CD14-positive monocyte (primary cell): ENCODE measurements around the gene CYP2W1. TPM values are rescaled to one million over a fixed set of nuclear protein-coding genes. Genes with fewer than 3 reads are reported as not detected.
A peak's percentile ranks its signal among the peaks of the same experiment; 100 is the strongest.

Experiments used
- DNase-seq, 3 donors: peaks; one replicate each; pipeline ENCODE4 v3.0.0-alpha.2; 2011 to 2022
- H2AFZ ChIP-seq: 2 replicates; pipeline ENCODE4 v1.6.0; 2012; ENCODE audit warnings: mild to moderate bottlenecking, low read depth, low read length, inconsistent platforms; ENCODE audit not compliant: insufficient read depth, poor library complexity, severe bottlenecking
- H3K27ac ChIP-seq, 2 donors: 1 replicate in 1 of 2; 2 replicates in 1 of 2; pipeline ENCODE4 v1.5.1; 2012 to 2013; ENCODE audit warnings: low read length in 2 of 2, control low read depth in 1 of 2, inconsistent platforms in 1 of 2, low read depth in 1 of 2, mild to moderate bottlenecking in 1 of 2
- H3K27me3 ChIP-seq, 2 donors: one replicate each; pipeline versions ENCODE4 v1.6.0 to v1.6.1; 2011 to 2013; ENCODE audit warnings: low read length in 2 of 2; ENCODE audit not compliant: control insufficient read depth in 2 of 2, insufficient read depth in 2 of 2
- H3K36me3 ChIP-seq, 2 donors: replicated peaks in 1 of 2; 1 replicate in 1 of 2; 2 replicates in 1 of 2; pipeline versions ENCODE4 v1.5.1 to v1.6.1; 2012 to 2013; ENCODE audit warnings: low read length in 2 of 2, control low read depth in 1 of 2, inconsistent platforms in 1 of 2, mild to moderate bottlenecking in 1 of 2; ENCODE audit not compliant: insufficient read depth in 2 of 2, control insufficient read depth in 1 of 2
- H3K4me1 ChIP-seq, 2 donors: 1 replicate in 1 of 2; 2 replicates in 1 of 2; pipeline versions ENCODE4 v1.5.1 to v1.6.1; 2012 to 2013; ENCODE audit warnings: low read length in 2 of 2, control low read depth in 1 of 2, inconsistent platforms in 1 of 2, mild to moderate bottlenecking in 1 of 2, moderate library complexity in 1 of 2; ENCODE audit not compliant: insufficient read depth in 2 of 2, control insufficient read depth in 1 of 2
- H3K4me2 ChIP-seq: replicated peaks from 2 replicates; pipeline ENCODE3; 2012; ENCODE audit warnings: low read length, moderate library complexity, mild to moderate bottlenecking; ENCODE audit not compliant: poor library complexity, severe bottlenecking; ENCODE audit errors: extremely low read depth
- H3K4me3 ChIP-seq, 3 experiments: fragments of 200-600 bp in 1 of 3; sonication (generic) in 1 of 3; replicated peaks in 1 of 3; 1 replicate in 2 of 3; 2 replicates in 1 of 3; pipeline ENCODE4 v1.5.1; 2011 to 2013; ENCODE audit warnings: low read length in 3 of 3, mild to moderate bottlenecking in 3 of 3, control low read depth in 2 of 3, low read depth in 2 of 3, inconsistent platforms in 1 of 3, moderate library complexity in 1 of 3
- H3K79me2 ChIP-seq: 2 replicates; pipeline ENCODE4 v1.6.0; 2012; ENCODE audit warnings: mild to moderate bottlenecking, control low read depth, inconsistent platforms, low read length, moderate library complexity; ENCODE audit not compliant: insufficient read depth
- H3K9ac ChIP-seq: 2 replicates; pipeline ENCODE4 v1.6.0; 2017; ENCODE audit warnings: low read length, mild to moderate bottlenecking; ENCODE audit not compliant: insufficient read depth, poor library complexity, severe bottlenecking
- H3K9me3 ChIP-seq, 2 donors: replicated peaks in 1 of 2; 1 replicate in 1 of 2; 2 replicates in 1 of 2; pipeline versions ENCODE4 v1.5.1 to v1.6.1; 2012 to 2013; ENCODE audit warnings: low read length in 2 of 2, control low read depth in 1 of 2; ENCODE audit not compliant: control insufficient read depth in 1 of 2, insufficient read depth in 1 of 2
- H4K20me1 ChIP-seq: 2 replicates; pipeline ENCODE4 v1.6.0; 2012; ENCODE audit warnings: mild to moderate bottlenecking, low read length, control low read depth, moderate library complexity; ENCODE audit not compliant: insufficient read depth
- H3K27ac Mint-ChIP-seq, 7 donors: one replicate each; pipeline ENCODE4 v1.8.0; 2020; ENCODE audit warnings: mild to moderate bottlenecking in 7 of 7, mixed read lengths in 7 of 7, moderate library complexity in 6 of 7, inconsistent platforms in 2 of 7
- H3K27me3 Mint-ChIP-seq, 3 donors: one replicate each; pipeline ENCODE4 v1.8.0; 2021 to 2022; ENCODE audit warnings: low read depth in 3 of 3, mild to moderate bottlenecking in 3 of 3, mixed read lengths in 3 of 3, moderate library complexity in 3 of 3, inconsistent platforms in 1 of 3
- H3K36me3 Mint-ChIP-seq, 2 donors: one replicate each; pipeline ENCODE4 v1.8.0; 2020; ENCODE audit warnings: mixed read lengths in 2 of 2, inconsistent platforms in 1 of 2, mild to moderate bottlenecking in 1 of 2
- H3K4me1 Mint-ChIP-seq: one replicate; pipeline ENCODE4 v1.8.0; 2020; ENCODE audit warnings: mild to moderate bottlenecking, mixed read lengths
- H3K4me3 Mint-ChIP-seq, 2 donors: one replicate each; pipeline ENCODE4 v1.8.0; 2020; ENCODE audit warnings: mild to moderate bottlenecking in 2 of 2, mixed read lengths in 2 of 2, moderate library complexity in 1 of 2
- H3K9me3 Mint-ChIP-seq, 7 donors: one replicate each; pipeline ENCODE4 v1.8.0; 2020 to 2022; ENCODE audit warnings: mixed read lengths in 7 of 7, mild to moderate bottlenecking in 6 of 7, moderate library complexity in 6 of 7, inconsistent platforms in 2 of 7
- WGBS: methylation state at CpG from one replicate; pipeline ENCODE4 v1.1.5; 2013; ENCODE audit warnings: missing lambda C conversion rate; ENCODE audit not compliant: insufficient coverage; 5-methylcytosine and 5-hydroxymethylcytosine counted together
- intact Hi-C, 2 donors: fragments of 100-400 bp; cut with micrococcal nuclease; formaldehyde crosslinking; loops; one replicate each; pipeline versions ENCODE4 v1.15.0 to v1.15.1; 2023
- polyA plus RNA-seq, 3 donors: library from polyadenylated mRNA; depleted of rRNA in 1 of 3; unstranded in 2 of 3; stranded (reverse) in 1 of 3; fragments of 300-500 nt in 2 of 3; fragments of >200 nt in 1 of 3; fragmentation: Illumina TruSeq in 2 of 3; gene quantifications; 1 replicate in 2 of 3; 2 replicates in 1 of 3; pipeline ENCODE4 v1.2.3, GENCODE V29; 2012 to 2021
- TF ChIP-seq, protein P1 (sequence below): fragments of 200-600 bp; IDR thresholded peaks from one replicate; pipeline ENCODE4 v1.8.0; 2022; ENCODE audit warnings: antibody characterized with exemption, mild to moderate bottlenecking

The CYP2W1 gene
- polyA plus RNA-seq, 3 donors: not detected

DNA sequence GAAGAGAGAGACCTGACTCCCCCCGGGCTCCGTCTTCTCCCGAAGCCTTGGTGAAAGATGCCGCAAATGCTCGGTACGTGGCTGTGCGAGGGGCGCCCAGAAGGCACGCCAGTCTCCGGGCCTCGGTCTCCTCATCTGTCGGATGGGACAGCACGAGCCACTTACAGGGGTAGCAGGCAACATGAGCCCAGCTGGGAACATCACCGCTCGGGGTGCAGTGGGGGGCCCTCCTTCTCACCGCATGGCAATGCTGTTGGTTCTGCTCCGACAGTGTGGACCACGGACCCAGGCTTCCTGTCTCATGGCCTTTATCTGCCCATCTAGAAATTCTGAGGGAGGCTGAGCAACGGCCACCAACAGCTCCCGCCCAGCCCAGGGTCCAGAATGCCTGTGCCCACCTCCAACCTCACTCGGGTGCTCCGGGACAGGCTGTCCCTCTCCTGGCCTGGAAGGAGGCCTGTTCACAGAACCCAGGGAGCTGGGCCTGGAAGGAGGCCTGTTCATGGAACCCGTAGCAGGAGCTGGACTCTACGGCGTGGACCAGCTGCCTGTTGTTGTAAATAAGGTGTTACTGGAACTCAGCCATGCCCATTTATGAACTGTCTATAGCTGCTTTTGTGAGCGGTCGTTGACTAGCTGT, 44.3 kb upstream of the CYP2W1 start:
- Mint-ChIP-seq H3K4me3 (no peak overlapping the region), H3K36me3 (peaks cover 34 to 44% of the 10 kb centered on the region in 2 donors), H3K27me3 (no peaks in the 10 kb centered on the region), H3K9me3 (peaks cover 0 to 3% (median 0%) of the 10 kb centered on the region in 7 donors), H3K27ac (peak overlapping the region in 4 of 7 donors; percentile 35 to 76 (median 64)), H3K4me1 (peaks cover 29% of the 10 kb centered on the region)
- WGBS: 97% methylated on average over 23 of the region's 27 CpGs
- peaks cover 29 to 40% of the 10 kb centered on the region in 2 donors for H3K36me3 ChIP-seq
- no peaks in the 10 kb centered on the region for H3K27me3 ChIP-seq
- H3K4me2 ChIP-seq: no peak overlapping the region
- no peak overlapping the region for H2AFZ ChIP-seq
- H3K27ac ChIP-seq: no peak overlapping the region
- H3K9me3 ChIP-seq: no peaks in the 10 kb centered on the region
- H3K79me2 ChIP-seq: peaks cover 75% of the 10 kb centered on the region
- no peak overlapping the region for H3K4me3 ChIP-seq
- H3K4me1 ChIP-seq: peaks cover 23 to 27% of the 10 kb centered on the region in 2 donors
- no peak for DNase-seq
- intact Hi-C loops: no loop called here
- H3K9ac ChIP-seq: no peak overlapping the region
- TF ChIP-seq, protein P1, sequence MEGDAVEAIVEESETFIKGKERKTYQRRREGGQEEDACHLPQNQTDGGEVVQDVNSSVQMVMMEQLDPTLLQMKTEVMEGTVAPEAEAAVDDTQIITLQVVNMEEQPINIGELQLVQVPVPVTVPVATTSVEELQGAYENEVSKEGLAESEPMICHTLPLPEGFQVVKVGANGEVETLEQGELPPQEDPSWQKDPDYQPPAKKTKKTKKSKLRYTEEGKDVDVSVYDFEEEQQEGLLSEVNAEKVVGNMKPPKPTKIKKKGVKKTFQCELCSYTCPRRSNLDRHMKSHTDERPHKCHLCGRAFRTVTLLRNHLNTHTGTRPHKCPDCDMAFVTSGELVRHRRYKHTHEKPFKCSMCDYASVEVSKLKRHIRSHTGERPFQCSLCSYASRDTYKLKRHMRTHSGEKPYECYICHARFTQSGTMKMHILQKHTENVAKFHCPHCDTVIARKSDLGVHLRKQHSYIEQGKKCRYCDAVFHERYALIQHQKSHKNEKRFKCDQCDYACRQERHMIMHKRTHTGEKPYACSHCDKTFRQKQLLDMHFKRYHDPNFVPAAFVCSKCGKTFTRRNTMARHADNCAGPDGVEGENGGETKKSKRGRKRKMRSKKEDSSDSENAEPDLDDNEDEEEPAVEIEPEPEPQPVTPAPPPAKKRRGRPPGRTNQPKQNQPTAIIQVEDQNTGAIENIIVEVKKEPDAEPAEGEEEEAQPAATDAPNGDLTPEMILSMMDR: no peak
- peaks cover 75% of the 10 kb centered on the region for H4K20me1 ChIP-seq

GRCh38 chr7:939843-940242, 43.1 kb upstream of the CYP2W1 start:
- no CpG with 5 or more reads among the region's 4 CpGs for WGBS
- Histone ChIP-seq H3K79me2 (peaks cover 73% of the 10 kb centered on the region), H3K9me3 (no peaks in the 10 kb centered on the region), H3K4me2 (peak overlapping the region; percentile 34), H3K27ac (peak overlapping the region in 1 of 2 donors; percentile 75), H3K27me3 (no peaks in the 10 kb centered on the region), H3K4me1 (peaks cover 23 to 27% of the 10 kb centered on the region in 2 donors), H3K9ac (no peak overlapping the region), H2AFZ (no peak overlapping the region), H4K20me1 (peaks cover 73% of the 10 kb centered on the region), H3K36me3 (peaks cover 23 to 33% of the 10 kb centered on the region in 2 donors), H3K4me3 (no peak overlapping the region)
- TF ChIP-seq, protein P1: no peak
- intact Hi-C loops: no loop called here
- DNase-seq: no peak
- peak overlapping the region in 6 of 7 donors; percentile 3 to 95 (median 90) for H3K27ac Mint-ChIP-seq
- peaks cover 32% of the 10 kb centered on the region for H3K4me1 Mint-ChIP-seq
- no peak overlapping the region for H3K4me3 Mint-ChIP-seq
- no peaks in the 10 kb centered on the region for H3K27me3 Mint-ChIP-seq
- peaks cover 32 to 39% of the 10 kb centered on the region in 2 donors for H3K36me3 Mint-ChIP-seq
- H3K9me3 Mint-ChIP-seq: peaks cover 0 to 3% (median 0%) of the 10 kb centered on the region in 7 donors
